ENCODE data around the gene RAD54L2.
"Not testable (repeated sequence)": the region's sequence is repeated elsewhere in the genome, so short reads cannot be mapped to it uniquely, and the experiment has no call there.

DNA sequence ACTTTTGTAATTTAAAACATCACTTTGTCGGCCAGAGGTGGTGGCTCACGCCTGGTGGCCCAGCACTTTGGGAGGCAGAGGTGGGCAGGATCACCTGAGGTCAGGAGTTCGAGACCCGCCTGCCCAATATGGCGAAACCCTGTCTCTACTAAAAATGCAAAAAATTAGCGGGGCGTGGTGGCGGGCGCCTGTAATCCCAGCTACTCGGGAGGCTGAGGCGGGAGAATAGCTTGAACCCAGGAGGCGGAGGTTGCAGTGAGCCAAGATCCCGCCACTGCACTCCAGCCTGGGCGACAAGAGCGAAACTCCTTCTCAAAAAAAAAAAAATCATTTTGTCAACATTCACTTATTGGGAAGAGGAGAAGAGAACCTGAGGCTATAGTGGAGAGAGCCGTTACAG, 888 bp upstream of the RAD54L2 start:
- TF ChIP-seq, protein P1, sequence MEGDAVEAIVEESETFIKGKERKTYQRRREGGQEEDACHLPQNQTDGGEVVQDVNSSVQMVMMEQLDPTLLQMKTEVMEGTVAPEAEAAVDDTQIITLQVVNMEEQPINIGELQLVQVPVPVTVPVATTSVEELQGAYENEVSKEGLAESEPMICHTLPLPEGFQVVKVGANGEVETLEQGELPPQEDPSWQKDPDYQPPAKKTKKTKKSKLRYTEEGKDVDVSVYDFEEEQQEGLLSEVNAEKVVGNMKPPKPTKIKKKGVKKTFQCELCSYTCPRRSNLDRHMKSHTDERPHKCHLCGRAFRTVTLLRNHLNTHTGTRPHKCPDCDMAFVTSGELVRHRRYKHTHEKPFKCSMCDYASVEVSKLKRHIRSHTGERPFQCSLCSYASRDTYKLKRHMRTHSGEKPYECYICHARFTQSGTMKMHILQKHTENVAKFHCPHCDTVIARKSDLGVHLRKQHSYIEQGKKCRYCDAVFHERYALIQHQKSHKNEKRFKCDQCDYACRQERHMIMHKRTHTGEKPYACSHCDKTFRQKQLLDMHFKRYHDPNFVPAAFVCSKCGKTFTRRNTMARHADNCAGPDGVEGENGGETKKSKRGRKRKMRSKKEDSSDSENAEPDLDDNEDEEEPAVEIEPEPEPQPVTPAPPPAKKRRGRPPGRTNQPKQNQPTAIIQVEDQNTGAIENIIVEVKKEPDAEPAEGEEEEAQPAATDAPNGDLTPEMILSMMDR (IDR thresholded peaks at IDR 0.05; ENCODE audit: low read depth, low read length, poor library complexity, severe bottlenecking), result not testable (repeated sequence)
- not testable (repeated sequence) for TF ChIP-seq EZH2phosphoT487 (IDR thresholded peaks at IDR 0.05; ENCODE audit: borderline replicate concordance, low read length)

Data from DOHH2 (cell line).